ENCODE data around the gene COA7.
"Not testable (repeated sequence)": the region's sequence is repeated elsewhere in the genome, so short reads cannot be mapped to it uniquely, and the experiment has no call there.

COA7 gene

DNA sequence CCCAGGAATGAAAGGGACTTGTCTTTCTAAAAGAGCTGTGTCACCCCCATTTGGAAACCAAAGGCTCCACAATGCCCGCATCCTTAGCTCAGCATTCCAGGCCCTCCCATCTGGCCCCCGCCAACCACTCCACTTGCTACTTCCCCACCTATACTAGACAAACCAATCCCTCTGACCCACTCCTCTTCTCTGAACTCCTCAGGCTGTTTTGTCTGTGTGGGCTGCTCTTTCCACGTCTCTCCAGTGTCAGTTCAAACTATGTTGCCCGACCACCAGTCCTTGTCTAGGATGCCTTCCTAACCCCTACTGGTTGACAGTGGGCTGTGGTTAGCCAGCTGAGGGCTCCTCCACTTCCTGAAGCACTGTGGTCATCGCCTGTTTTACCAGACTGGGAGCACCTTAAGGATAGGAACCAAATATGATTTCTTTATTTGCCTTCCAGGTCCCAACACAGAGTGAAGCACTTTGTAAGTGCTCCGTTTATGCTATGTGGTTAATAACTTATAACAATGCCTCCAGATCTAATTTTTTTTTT is 8.1 kb upstream of the COA7 start:
- no peak for DNase-seq (ENCODE audit: low spot score)

DNA sequence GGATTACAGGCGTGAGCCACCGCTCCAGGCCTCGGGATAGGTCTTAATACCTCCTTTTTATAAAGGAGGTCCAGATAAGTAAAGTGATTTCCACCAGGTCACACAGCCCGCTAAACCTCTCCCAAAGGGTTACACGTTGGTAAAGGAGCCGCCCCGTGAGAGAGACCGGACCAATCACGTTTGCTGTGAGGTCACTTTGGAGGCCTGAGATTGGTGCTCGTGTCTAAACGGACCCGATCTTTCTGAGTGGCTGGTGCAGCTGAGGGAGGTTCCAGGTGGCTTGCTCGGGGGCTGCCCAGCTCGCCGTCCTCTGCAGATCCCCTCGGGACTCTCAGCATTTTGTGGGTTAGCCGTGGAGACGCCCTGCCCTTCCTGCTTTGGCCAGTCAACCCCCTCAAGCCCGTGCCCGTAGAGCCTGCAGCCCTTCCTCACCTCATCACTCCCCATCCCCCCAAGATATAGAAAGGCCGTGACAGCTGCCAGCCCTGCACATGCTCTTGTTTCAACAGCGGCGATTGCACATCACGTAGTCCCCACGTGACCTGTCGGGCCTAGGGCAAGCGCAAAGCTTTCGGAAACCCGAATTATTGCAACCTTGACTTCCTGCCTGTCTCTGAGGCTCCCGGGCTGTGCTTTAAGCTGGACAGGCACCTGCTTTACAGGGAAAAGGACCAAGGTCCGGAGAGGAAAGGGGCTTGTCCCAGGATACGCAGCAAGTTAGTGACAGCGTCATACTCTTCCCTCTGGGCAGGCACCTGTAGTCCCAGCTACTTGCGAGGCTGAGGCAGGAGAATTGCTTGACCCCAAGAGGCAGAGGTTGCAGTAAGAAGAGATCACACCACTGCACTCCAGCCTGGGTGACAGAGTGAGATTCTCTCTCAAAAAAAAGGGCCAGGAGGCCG is 5.0 kb upstream of the COA7 start:
- DNase-seq (ENCODE audit: low spot score): peak; percentile 85

DNA sequence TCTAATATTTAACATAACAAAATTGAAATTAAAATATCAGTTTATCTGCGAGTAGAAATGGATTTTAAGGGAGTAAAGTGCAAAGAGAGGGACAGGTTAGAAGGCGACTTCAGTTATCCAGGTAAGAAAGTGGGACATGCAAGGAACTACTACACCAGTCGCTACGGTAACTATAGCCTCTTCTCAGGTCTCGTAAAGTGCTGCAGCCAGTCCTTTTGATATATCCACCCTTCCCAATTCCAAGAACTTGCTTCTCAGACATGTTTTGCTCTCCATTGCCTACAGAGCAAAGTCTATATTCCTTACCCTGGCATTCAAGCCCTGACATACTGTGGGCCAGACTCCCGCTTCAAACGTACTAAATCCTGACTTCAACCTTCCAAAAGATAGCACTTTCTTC is 2.5 kb downstream of the COA7 start:
- no peak for DNase-seq (ENCODE audit: low spot score)

DNA sequence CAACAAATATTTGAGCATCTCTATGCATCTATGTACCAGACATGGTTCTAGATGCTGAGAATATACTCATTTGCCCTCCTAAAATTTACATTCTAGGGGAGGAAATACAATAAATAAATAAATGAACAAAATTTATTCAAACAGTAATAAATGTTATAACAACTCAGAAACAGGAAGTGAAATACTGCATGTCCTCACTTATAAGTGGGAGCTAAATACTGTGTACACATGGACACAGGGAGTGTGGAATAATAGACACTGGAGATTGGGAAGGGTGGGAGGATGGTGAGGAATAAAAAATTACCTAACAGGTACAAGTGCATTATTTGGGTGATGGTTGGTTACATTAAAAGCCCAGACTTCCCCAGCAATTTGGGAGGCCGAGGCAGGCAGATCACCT is 4.3 kb downstream of the COA7 start:
- DNase-seq (ENCODE audit: low spot score): no peak

DNA sequence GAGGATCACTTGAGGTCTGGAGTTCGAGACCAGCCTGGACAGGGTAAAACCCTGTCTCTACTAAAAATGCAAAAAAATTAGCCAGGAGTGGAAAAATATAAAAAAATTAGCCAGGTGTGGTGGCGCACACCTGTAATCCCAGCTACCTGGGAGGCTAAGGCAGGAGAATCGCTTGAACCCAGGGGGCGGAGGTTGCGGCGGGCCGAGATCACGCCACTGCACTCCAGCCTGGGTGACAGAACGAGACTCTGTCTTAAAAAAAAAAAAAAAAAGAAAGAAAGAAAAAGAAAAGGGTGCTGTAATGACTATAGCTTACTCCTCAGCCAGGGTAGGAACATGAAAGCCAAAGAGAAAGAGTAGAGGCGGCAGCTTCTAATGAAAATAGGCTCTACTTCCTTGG is 4.8 kb downstream of the COA7 start:
- not testable (repeated sequence) for DNase-seq (ENCODE audit: low spot score)

DNA sequence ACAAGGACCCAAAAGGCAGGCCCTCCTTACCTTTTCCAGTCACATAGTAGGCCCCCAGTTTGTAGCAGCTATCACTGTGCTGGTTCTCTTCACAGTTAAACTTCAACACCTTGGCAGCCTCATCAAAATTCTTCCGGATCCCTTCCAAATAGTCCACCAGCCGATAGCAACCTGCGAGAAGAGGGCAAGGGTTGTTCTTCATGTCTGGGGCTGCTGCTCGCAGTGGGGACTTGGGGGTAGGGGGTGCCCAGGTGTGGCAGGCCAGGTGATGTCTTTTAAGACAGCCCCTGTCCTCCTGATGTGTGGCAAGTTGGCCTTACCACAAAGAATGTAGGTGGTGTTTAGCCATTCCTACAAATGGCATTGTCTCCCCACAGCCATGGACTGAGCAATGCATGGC is 5.5 kb downstream of the COA7 start:
- no peak for DNase-seq (ENCODE audit: low spot score)

DNA sequence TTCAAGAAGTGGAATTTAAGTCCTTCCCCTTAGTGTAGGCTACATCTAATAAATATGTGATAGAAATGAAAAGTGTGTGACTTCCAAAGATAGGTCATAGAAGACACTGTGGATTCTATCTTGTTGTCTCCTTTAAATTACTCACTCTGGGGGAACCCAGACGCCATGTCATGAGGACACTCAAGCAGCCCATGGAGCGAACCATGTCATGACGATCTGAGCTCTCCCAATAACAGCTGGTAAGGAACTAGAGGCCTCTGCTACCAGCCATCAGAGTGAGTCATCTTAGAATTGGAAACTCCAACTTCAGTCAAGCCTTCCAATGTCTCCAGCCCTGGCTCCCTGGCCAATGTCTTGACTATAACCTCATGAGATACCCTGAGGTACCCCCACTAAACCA is 6.3 kb downstream of the COA7 start:
- no peak for DNase-seq (ENCODE audit: low spot score)

DNA sequence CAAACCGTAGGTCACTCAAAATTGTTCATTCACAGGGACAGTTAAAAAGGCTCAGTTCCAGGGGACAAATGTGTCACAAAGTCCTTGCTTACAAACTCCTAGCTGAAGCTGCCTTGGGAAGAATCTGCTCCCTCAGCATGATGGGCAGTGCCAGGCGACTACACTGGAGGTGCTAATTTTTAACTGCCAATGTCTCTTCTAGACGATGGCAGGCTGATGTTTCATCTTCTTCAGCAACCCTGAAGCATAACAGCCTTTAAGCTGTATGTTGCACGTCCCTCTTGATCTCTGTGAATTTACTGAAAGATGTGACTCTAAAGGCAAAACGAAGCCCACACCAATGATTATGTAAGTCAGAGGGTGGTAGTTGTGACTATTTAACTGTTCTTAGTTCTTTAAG is 11.3 kb downstream of the COA7 start:
- no peak for DNase-seq (ENCODE audit: low spot score)

DNA sequence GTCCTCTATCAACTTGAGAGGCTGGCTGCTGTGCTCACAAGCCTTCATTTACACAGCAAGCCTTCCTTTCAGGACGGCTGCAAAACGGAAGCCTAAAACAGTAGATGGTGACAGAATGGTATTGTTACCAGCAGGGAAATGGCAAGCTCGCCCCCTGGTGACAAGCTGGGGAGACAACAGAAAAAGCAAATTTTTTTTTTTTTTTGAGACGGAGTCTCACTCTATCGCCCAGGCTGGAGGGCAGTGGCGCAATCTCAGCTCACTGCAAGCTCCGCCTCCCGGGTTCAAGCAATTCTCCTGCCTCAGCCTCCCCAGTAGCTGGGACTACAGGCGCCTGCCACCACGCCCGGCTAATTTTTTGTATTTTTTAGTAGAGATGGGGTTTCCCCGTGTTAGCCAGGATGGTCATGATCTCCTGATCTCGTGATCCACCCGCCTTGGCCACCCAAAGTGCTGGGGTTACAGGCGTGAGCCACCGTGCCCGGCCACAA is 11.8 kb downstream of the COA7 start:
- peak; percentile 62 for DNase-seq (ENCODE audit: low spot score)

DNA sequence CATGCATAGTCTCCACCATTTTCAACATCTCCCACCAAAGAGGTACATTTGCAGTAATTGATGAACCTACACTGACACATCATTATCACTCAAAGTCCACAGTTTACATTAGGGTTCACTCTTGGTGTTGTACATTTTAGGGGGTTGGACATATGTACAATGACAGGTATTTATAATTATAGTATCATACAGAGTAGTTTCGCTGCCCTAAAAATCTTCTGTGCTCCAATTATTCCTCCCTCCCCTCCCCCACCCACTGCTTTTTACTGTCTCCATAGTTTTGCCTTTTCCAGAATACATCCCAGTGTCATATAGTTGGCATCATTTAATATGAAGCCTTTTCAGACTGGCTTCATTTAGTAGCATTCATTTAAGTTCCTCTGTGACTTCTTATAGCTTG is 13.6 kb downstream of the COA7 start:
- DNase-seq (ENCODE audit: low spot score): no peak

DNA sequence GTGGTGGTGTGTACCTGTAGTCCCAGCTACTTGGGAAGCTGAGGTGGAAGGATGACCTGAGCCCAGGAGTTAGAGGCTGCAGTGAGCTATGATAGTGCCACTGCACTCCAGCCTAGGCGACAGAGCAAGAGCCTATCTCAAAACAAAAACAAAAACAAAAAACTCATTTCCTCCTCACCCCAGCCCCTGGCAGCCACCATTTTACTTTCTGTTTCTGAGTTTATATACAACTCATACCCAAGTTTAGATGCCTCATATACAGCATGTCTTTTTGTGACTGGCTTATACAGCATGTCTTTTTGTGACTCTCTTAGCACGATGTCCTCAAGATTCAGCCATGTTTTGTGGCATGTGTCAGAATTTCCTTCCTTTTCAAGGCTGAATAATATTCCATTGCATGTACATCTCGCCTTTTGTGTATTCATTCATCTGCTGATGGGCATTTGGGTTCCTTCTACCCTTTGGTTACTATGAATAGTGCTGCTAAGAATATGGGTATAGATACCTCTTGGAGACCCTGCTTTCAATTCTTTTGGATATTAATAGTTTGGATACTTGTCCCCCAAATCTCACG is 14.7 kb downstream of the COA7 start:
- DNase-seq (ENCODE audit: low spot score): no peak

DNA sequence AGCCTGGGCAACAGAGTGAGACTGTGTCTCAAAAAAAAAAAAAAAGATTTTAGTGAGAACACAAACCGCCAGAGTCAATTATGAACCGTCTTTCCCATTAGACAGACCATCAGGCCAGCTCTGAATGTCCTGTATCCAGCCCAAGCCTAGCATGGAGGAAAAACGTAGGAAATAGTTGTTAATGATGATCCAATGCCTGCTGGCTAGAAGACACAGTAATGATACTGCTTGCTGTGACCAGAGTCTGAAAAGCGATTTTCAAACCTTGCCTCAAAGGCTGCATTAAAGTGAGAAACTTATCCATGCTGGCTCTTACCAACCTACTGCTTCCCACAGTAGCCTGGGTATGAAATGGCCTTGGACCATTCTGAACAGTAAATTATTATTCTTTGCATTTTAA is 17.0 kb downstream of the COA7 start:
- no peak for DNase-seq (ENCODE audit: low spot score)

DNA sequence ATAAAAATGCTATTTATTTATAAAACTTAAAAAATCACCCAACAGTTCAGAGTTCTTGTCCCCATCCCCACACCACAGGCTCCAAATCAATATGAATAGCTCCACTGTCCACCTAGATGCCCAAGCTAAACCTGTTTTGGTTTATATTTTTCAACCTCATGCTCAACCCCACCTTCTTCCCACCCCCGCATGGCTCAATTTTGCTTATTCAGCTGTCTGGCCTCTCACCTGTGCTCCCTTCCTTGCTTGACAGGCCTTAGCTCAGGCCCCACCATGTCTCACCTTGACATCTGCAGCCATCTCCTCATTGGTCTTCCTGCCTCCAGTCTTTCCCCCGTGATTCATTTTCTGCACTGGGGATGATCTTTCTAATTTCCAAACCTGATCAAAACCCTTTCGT is 17.8 kb downstream of the COA7 start:
- no peak for DNase-seq (ENCODE audit: low spot score)

DNA sequence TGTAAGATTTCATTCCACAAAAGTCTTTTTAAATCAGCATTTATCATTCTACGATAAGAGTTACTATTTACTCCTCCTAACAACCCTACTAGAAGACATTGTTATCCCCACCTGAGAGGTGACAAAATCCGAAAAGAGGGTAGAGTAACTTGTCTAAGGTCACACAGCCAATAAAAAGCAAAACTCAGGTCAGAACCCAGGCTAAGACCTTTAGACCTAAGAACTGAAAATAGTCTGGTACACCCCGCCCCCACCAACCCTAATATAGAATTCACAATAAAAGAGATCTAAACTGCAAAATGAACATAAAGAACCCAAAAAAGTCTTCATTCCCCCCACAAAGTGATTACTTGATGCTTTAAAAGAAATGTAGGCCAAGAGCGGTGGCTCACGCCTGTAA is 18.6 kb downstream of the COA7 start:
- DNase-seq (ENCODE audit: low spot score): no peak

DNA sequence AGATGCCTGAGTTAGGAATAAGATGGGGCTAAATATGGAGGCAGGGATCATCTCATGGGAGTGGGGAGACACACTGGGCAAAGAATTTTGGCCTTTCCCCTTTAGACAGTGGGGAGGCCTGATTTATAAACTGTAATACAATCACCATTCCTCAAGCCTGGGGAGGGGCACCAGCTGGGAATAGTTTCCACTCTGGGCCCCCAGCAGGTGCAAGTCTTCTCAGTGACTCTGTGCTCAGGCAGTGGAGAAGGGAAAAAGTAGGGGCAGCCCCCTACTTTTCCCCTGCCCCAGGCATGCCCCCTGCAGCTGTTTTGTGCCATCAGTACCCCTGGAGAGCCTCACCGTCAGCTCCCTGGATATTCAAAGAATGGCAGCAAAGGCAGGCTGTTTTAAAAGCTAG is 19.1 kb downstream of the COA7 start:
- DNase-seq (ENCODE audit: low spot score): no peak

DNA sequence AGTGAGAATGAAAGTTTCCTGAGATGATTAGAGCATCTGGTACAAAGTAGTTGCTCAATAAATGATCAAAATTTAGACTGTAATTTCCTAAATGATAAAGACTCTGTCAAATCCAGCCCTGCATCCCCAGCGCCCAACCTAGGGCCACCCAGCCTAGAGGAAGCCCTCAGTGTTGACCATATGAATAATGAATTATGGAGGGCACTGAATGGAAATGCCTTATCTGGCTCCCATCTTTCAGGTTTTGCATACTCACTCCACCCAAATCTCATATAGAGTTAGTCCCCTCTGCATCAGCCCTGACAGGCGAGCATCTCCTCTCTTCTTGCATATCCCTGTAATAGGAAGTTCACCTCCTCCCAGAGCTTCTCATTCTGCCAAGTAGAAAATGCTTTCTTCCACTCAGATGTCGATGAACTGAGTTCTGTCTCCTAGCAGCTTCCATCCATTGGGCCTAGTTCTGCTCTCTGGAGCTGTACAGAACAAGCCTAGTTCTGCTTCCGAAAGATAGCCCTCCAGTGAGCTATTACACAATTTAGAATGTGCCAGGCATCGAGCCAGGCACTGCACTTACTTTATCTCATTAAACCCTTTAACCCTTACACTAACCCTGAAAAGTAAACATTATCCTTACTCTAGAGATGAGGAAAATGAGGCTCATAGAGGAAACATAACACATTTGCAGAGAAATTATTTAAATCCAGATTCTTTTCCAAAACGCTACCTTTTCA is 20.9 kb downstream of the COA7 start:
- DNase-seq (ENCODE audit: low spot score): no peak

DNA sequence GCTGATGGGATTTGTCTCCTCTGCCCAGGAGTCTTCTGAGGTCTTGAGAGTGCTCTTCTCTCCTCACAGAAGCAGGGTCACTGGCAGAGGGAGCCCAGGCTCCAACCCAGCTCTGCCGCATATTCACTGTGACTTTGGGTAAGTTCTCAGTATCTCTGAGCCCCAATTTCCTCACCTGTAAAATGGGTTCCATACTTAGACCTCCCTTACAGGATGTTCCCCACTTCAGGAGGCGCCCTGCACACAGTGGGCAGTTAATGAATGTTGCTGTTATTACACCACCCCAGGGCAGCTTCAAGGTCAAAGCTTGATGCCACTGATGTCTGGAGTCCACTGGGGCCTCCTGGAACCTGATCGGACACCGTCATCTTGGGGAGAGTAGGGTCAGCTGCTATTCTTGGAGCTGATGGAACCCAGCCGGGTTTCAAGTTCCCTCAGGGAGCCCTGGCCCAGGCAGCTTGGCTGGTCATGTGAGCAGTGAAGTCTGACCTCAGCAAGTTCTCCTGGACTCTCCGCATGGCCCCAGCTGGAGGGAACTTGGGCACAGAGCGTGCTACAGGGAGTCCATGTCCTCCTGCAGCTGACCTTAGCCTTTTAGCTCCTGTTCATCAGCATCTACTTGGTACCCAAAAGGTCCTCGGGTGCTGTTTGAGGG is 21.8 kb downstream of the COA7 start:
- no peak for DNase-seq (ENCODE audit: low spot score)

DNA sequence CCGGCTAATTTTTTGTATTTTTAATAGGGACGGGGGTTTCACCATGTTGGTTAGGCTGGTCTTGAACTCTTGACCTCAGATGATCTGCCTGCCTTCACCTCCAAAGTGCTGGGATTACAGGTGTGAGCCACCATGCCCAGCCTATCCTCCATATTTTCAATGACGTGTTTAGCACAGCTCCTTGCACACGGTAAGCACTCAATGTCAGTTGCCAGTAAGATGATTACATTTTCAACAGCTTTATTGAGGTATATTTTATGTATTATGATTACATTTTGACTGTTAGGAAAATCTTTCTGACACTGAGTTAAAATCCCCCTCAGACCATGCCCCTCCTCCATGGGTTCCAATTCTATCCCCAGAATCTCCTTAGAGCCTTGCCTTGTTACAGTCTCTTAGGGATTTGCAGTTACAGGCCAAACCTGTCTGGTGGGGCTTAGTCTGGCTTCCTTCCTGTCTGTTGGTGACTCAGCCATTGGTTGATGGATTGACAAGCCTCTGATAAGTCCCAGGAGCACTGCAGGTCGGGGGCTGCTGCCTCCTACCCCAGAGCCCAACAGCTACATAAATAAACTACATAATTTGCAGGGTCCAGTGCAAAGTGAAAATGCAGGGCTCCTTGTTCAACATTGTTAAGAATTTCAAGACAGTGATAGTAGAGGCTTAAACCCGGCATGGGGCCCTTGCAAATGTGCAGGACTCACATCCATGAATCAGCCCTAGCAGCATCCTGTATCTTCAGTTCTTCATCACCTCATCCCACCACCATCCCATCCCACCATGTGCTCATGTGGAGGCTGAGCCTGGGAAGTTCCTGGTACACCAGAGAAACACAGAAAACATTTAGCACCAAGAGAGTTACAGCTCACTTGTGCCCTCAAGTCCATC is 23.4 kb downstream of the COA7 start:
- DNase-seq (ENCODE audit: low spot score): no peak

DNA sequence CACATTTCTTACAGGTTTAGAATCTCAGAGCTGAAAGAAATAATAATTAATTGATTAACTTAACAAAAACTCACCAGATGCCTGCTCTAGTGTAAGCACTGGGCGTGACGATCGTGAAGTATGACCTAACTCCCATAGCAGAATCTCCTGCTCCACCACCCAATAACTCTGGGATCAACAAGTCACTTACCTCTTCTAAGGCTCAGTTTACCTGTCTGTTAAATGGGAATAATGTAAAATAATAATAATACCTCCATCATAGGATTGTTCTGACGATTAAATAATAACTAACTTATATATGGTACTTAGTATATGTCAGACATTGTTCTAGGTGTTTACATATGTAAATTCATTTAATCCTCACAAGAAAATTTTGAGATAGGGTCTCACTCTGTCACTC is 24.6 kb downstream of the COA7 start:
- no peak for DNase-seq (ENCODE audit: low spot score)

DNA sequence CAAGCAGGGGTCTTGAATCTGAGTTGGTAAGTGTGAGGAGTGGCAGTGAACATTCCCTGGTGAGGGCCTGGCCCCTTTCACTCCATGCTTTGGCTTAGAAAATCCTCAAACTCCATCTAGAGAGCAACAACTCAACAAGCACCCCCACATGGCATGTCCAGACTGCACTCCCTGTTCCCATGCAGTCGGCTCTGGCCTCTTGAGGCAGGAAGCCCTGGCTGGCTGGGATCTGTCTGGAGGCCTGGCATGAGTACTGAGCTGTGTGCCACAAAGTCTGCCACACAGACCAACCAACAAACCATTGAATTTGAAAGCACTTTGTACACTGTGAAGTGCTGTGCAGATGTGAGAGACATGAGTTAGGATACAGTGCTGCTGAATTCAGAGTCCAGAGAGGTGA is 25.2 kb downstream of the COA7 start:
- no peak for DNase-seq (ENCODE audit: low spot score)

DNA sequence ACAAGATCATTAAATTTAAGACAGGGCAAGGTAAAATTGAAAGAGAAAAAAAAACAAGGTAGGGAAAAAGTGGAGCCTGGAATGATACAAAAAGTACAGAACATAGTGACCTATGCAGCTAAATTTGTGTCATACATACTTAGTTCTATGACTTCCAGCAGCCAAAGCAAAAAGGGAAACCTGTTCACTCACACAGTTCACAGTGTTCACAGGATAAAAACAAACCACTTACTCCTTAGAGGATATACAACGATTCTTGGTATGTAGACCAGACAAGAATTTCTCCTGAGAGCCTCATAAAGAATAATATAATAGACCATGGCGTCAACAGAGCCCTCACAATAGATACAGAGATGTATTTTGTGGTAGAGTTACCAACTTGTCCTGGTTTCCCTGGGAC is 27.5 kb downstream of the COA7 start:
- DNase-seq (ENCODE audit: low spot score): no peak

Data from hepatic stellate cell (primary cell).